Osteoblast (primary cell): ENCODE data around the gene NFIC. TPM values are rescaled to one million over a fixed set of nuclear protein-coding genes. Genes with fewer than 3 reads are reported as not detected.
"Not testable (repeated sequence)": the region's sequence is repeated elsewhere in the genome, so short reads cannot be mapped to it uniquely, and the experiment has no call there.

Experiments used
- DNase-seq: peaks from one replicate; pipeline ENCODE4 v3.0.0; 2011; ENCODE audit warnings: low spot score, mixed read lengths; ENCODE audit not compliant: insufficient read length; ENCODE audit errors: missing footprints
- H2AFZ ChIP-seq: 2 replicates; pipeline ENCODE4 v1.6.0; 2011; ENCODE audit warnings: mild to moderate bottlenecking, low read length
- H3K27ac ChIP-seq: 2 replicates; pipeline ENCODE4 v1.5.1; 2011; ENCODE audit warnings: mild to moderate bottlenecking, low read depth, low read length, moderate library complexity
- H3K27me3 ChIP-seq: 2 replicates; pipeline ENCODE4 v1.6.0; 2012; ENCODE audit warnings: mild to moderate bottlenecking, control low read depth, inconsistent platforms, low read length, moderate library complexity; ENCODE audit not compliant: insufficient read depth
- H3K36me3 ChIP-seq: 2 replicates; pipeline ENCODE4 v1.5.1; 2011; ENCODE audit warnings: mild to moderate bottlenecking, low read length, control low read depth, moderate library complexity; ENCODE audit not compliant: insufficient read depth
- H3K4me1 ChIP-seq: 2 replicates; pipeline ENCODE4 v1.5.1; 2011; ENCODE audit warnings: mild to moderate bottlenecking, low read length, control low read depth, moderate library complexity; ENCODE audit not compliant: insufficient read depth
- H3K4me2 ChIP-seq: 2 replicates; pipeline ENCODE4 v1.6.0; 2011; ENCODE audit warnings: mild to moderate bottlenecking, low read length; ENCODE audit not compliant: insufficient read depth
- H3K4me3 ChIP-seq: fragments of 200-600 bp; sonication (generic); 3 replicates; pipeline ENCODE4 v1.5.1; 2012; ENCODE audit warnings: mild to moderate bottlenecking, low read length, inconsistent platforms; ENCODE audit not compliant: insufficient read depth
- H3K79me2 ChIP-seq: 2 replicates; pipeline ENCODE4 v1.6.0; 2012; ENCODE audit warnings: mild to moderate bottlenecking, low read length, control low read depth, inconsistent platforms; ENCODE audit not compliant: insufficient read depth
- H3K9me3 ChIP-seq: 2 replicates; pipeline ENCODE4 v1.5.1; 2011; ENCODE audit warnings: low read depth, low read length, control low read depth
- H4K20me1 ChIP-seq: 2 replicates; pipeline ENCODE4 v1.6.0; 2012; ENCODE audit warnings: mild to moderate bottlenecking, low read length, control low read depth; ENCODE audit not compliant: insufficient read depth
- CTCF ChIP-seq: IDR thresholded peaks from 2 replicates; pipeline ENCODE4 v1.5.1; 2011; ENCODE audit warnings: mild to moderate bottlenecking, low read depth, low read length, moderate library complexity; ENCODE audit errors: extremely low read depth
- total RNA-seq: library from RNA; depleted of rRNA; stranded (reverse); fragments of >200 nt; gene quantifications from 2 replicates; pipeline ENCODE4 v1.2.3, GENCODE V29; 2012

The NFIC gene
- total RNA-seq, 1 donor: 61.2 TPM

GRCh38 chr19:3336680-3337523, 29.5 kb upstream of the NFIC start:
- Histone ChIP-seq H3K4me1 (peaks cover 25% of the 10 kb centered on the region), H2AFZ (peak overlapping the region; percentile 77), H3K4me2 (peak overlapping the region; percentile 50), H3K27ac (peak overlapping the region; percentile 53), H3K79me2 (no peaks in the 10 kb centered on the region), H3K27me3 (no peaks in the 10 kb centered on the region), H3K9me3 (no peaks in the 10 kb centered on the region), H3K4me3 (peak overlapping the region; percentile 29), H3K36me3 (no peaks in the 10 kb centered on the region), H4K20me1 (no peaks in the 10 kb centered on the region)
- peak; percentile 87 for DNase-seq
- no peak for TF ChIP-seq CTCF

- Histone ChIP-seq H3K79me2 (no peaks in the 10 kb centered on the region), H3K4me1 (peaks cover 32% of the 10 kb centered on the region), H3K9me3 (no peaks in the 10 kb centered on the region)
Measured at GRCh38 chr19:3338541-3339181, 27.7 kb upstream of the NFIC start.

GRCh38 chr19:3340340-3340739, 26.0 kb upstream of the NFIC start:
- H4K20me1 ChIP-seq: no peaks in the 10 kb centered on the region
- no peak overlapping the region for H3K4me2 ChIP-seq
- H3K4me1 ChIP-seq: peaks cover 32% of the 10 kb centered on the region
- no peak overlapping the region for H3K27ac ChIP-seq
- H3K9me3 ChIP-seq: no peaks in the 10 kb centered on the region
- H3K36me3 ChIP-seq: no peaks in the 10 kb centered on the region
- no peak overlapping the region for H2AFZ ChIP-seq
- no peak for DNase-seq
- no peak for TF ChIP-seq CTCF
- H3K27me3 ChIP-seq: no peaks in the 10 kb centered on the region
- no peaks in the 10 kb centered on the region for H3K79me2 ChIP-seq
- H3K4me3 ChIP-seq: no peak overlapping the region

More at GRCh38 chr19:3338541-3339181, 27.7 kb upstream of the NFIC start:
- H3K27me3 ChIP-seq: no peaks in the 10 kb centered on the region
- no peak overlapping the region for H2AFZ ChIP-seq
- no peak overlapping the region for H3K4me3 ChIP-seq
- no peak for TF ChIP-seq CTCF
- H3K4me2 ChIP-seq: no peak overlapping the region
- no peak for DNase-seq
- no peaks in the 10 kb centered on the region for H4K20me1 ChIP-seq
- H3K36me3 ChIP-seq: no peaks in the 10 kb centered on the region
- H3K27ac ChIP-seq: no peak overlapping the region

GRCh38 chr19:3342246-3342645, 24.1 kb upstream of the NFIC start:
- Histone ChIP-seq H3K4me3 (no peak overlapping the region), H2AFZ (no peak overlapping the region), H3K27ac (no peak overlapping the region), H3K9me3 (no peaks in the 10 kb centered on the region), H3K27me3 (no peaks in the 10 kb centered on the region), H3K79me2 (no peaks in the 10 kb centered on the region), H3K4me1 (peaks cover 19% of the 10 kb centered on the region), H4K20me1 (no peaks in the 10 kb centered on the region), H3K4me2 (no peak overlapping the region), H3K36me3 (no peaks in the 10 kb centered on the region)
- DNase-seq: no peak
- no peak for TF ChIP-seq CTCF

GRCh38 chr19:3342962-3343361, 23.4 kb upstream of the NFIC start:
- not testable (repeated sequence) for DNase-seq, H3K9me3 ChIP-seq, H3K4me3 ChIP-seq, H3K79me2 ChIP-seq, H3K36me3 ChIP-seq, H4K20me1 ChIP-seq, H3K27me3 ChIP-seq, H3K27ac ChIP-seq, H2AFZ ChIP-seq
- H3K4me2 ChIP-seq: peak overlapping the region; percentile 72
- peaks cover 17% of the 10 kb centered on the region for H3K4me1 ChIP-seq
